ENCODE data around the gene SLC14A1.

Gene SLC14A1

GRCh38 chr18:45727068-45727467 lies 3.1 kb downstream of the SLC14A1 start:
- no peaks in the 10 kb centered on the region for H3K79me2 ChIP-seq (ENCODE audit: insufficient read depth, low read depth)
- no peak overlapping the region for H2AFZ ChIP-seq (ENCODE audit: low read depth)
- no peaks in the 10 kb centered on the region for H3K27me3 ChIP-seq (ENCODE audit: insufficient read depth, low read depth)
- H3K27ac ChIP-seq = no peak overlapping the region
- H4K20me1 ChIP-seq (ENCODE audit: insufficient read depth) = no peaks in the 10 kb centered on the region
- TF ChIP-seq CTCF (conservative IDR thresholded peaks at IDR 0.05; ENCODE audit: low read depth, low read length) = no peak
- H3K4me2 ChIP-seq = no peak overlapping the region
- no peaks in the 10 kb centered on the region for H3K4me1 ChIP-seq (ENCODE audit: low read depth, poor library complexity, severe bottlenecking)
- no peak overlapping the region for H3K9ac ChIP-seq
- H3K36me3 ChIP-seq (ENCODE audit: insufficient read depth) = no peaks in the 10 kb centered on the region
- H3K4me3 ChIP-seq (IDR thresholded peaks at IDR 0.05; ENCODE audit: insufficient read depth, low read depth, low read length) = no peak overlapping the region

DNA sequence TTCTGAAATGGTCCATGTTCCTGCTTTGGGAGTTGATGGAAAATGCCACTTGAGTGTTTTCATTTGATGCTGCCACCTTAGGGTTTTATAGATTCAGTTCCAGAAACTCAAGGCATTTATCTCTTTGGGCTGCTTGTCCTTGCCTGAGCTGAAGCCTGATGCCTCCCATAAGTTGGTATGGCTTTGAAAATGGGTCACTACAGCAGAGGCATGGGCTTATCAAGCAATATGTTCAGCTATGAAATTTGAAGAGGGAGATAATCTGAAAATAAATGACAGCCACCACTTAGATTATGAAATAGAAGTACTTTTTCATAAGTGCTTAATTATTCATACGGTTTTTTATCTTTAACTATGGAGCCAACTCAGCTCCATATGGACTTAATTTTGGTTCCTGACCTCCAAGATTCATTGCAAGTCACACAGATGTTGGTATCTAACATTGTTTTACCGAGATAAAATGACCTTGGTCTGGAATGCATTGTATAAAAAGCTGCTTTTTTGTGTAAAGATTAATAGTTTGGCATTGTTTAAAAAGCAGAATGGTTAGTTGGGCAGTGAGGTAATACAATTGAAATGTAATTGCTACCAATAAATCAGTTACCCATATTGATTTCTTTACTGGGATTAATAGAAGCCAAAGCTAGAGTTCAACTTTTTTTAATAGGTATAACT lies 4.5 kb downstream of the SLC14A1 start:
- Histone ChIP-seq H3K79me2 (ENCODE audit: insufficient read depth, low read depth) (no peaks in the 10 kb centered on the region), H3K27me3 (ENCODE audit: insufficient read depth, low read depth) (no peaks in the 10 kb centered on the region), H2AFZ (ENCODE audit: low read depth) (no peak overlapping the region), H3K9ac (no peak overlapping the region), H3K27ac (no peak overlapping the region), H3K4me3 (IDR thresholded peaks at IDR 0.05; ENCODE audit: insufficient read depth, low read depth, low read length) (no peak overlapping the region), H3K4me2 (no peak overlapping the region), H4K20me1 (ENCODE audit: insufficient read depth) (no peaks in the 10 kb centered on the region), H3K4me1 (ENCODE audit: low read depth, poor library complexity, severe bottlenecking) (no peaks in the 10 kb centered on the region), H3K36me3 (ENCODE audit: insufficient read depth) (no peaks in the 10 kb centered on the region)
- no peak for TF ChIP-seq CTCF (conservative IDR thresholded peaks at IDR 0.05; ENCODE audit: low read depth, low read length)

DNA sequence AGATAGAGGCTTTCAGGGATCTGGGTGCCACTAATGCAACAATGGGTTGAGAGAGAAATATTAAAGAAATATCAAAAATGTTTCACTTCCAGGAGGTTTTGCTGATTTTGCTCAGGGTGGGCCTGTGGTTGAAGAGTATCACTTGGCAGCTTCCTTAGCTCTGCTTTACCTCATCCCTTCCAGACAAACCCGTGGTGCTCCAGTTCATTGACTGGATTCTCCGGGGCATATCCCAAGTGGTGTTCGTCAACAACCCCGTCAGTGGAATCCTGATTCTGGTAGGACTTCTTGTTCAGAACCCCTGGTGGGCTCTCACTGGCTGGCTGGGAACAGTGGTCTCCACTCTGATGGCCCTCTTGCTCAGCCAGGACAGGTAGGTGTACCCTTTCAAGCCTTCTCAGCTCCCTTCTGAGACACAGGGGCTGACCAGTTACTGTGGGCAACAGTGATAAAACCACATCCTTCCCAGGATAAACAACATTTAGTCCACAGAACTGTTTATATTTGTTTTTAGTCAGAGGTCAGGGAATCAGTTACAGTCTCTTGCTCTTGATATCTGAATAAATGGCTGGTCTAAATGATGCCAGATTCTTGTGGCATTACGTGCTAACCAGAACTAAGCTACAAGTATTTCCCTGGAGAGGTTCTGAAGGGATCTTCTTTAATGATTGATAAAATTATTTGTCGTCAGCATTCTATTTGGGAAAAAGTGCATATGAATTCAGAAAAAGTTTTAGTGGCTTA lies 7.0 kb downstream of the SLC14A1 start:
- no peak overlapping the region for H3K27ac ChIP-seq
- H3K9ac ChIP-seq = no peak overlapping the region
- H3K79me2 ChIP-seq (ENCODE audit: insufficient read depth, low read depth) = no peaks in the 10 kb centered on the region
- H3K4me3 ChIP-seq (IDR thresholded peaks at IDR 0.05; ENCODE audit: insufficient read depth, low read depth, low read length) = no peak overlapping the region
- H2AFZ ChIP-seq (ENCODE audit: low read depth) = no peak overlapping the region
- no peaks in the 10 kb centered on the region for H3K27me3 ChIP-seq (ENCODE audit: insufficient read depth, low read depth)
- TF ChIP-seq CTCF (conservative IDR thresholded peaks at IDR 0.05; ENCODE audit: low read depth, low read length) = no peak
- H3K36me3 ChIP-seq (ENCODE audit: insufficient read depth) = no peaks in the 10 kb centered on the region
- H4K20me1 ChIP-seq (ENCODE audit: insufficient read depth) = no peaks in the 10 kb centered on the region
- no peak overlapping the region for H3K4me2 ChIP-seq
- no peaks in the 10 kb centered on the region for H3K4me1 ChIP-seq (ENCODE audit: low read depth, poor library complexity, severe bottlenecking)

- H3K9ac ChIP-seq = no peak overlapping the region
- H3K4me1 ChIP-seq (ENCODE audit: low read depth, poor library complexity, severe bottlenecking) = no peaks in the 10 kb centered on the region
- H3K4me2 ChIP-seq = no peak overlapping the region
- H3K27me3 ChIP-seq (ENCODE audit: insufficient read depth, low read depth) = no peaks in the 10 kb centered on the region
- no peak overlapping the region for H2AFZ ChIP-seq (ENCODE audit: low read depth)
- no peaks in the 10 kb centered on the region for H3K36me3 ChIP-seq (ENCODE audit: insufficient read depth)
- no peak overlapping the region for H3K27ac ChIP-seq
- no peaks in the 10 kb centered on the region for H3K79me2 ChIP-seq (ENCODE audit: insufficient read depth, low read depth)
- no peak for TF ChIP-seq CTCF (conservative IDR thresholded peaks at IDR 0.05; ENCODE audit: low read depth, low read length)
- H3K4me3 ChIP-seq (IDR thresholded peaks at IDR 0.05; ENCODE audit: insufficient read depth, low read depth, low read length) = no peak overlapping the region
- no peaks in the 10 kb centered on the region for H4K20me1 ChIP-seq (ENCODE audit: insufficient read depth)
Measured at GRCh38 chr18:45731716-45732115, 7.7 kb downstream of the SLC14A1 start.
